Islet precursor cell (in vitro differentiated cells): ENCODE measurements around the gene ARID5B.
"Not testable (repeated sequence)": the region's sequence is repeated elsewhere in the genome, so short reads cannot be mapped to it uniquely, and the experiment has no call there.

Source experiments
- DNase-seq: peaks from one replicate; pipeline ENCODE4 v3.0.0-alpha.2; 2018

Gene ARID5B, protein sequence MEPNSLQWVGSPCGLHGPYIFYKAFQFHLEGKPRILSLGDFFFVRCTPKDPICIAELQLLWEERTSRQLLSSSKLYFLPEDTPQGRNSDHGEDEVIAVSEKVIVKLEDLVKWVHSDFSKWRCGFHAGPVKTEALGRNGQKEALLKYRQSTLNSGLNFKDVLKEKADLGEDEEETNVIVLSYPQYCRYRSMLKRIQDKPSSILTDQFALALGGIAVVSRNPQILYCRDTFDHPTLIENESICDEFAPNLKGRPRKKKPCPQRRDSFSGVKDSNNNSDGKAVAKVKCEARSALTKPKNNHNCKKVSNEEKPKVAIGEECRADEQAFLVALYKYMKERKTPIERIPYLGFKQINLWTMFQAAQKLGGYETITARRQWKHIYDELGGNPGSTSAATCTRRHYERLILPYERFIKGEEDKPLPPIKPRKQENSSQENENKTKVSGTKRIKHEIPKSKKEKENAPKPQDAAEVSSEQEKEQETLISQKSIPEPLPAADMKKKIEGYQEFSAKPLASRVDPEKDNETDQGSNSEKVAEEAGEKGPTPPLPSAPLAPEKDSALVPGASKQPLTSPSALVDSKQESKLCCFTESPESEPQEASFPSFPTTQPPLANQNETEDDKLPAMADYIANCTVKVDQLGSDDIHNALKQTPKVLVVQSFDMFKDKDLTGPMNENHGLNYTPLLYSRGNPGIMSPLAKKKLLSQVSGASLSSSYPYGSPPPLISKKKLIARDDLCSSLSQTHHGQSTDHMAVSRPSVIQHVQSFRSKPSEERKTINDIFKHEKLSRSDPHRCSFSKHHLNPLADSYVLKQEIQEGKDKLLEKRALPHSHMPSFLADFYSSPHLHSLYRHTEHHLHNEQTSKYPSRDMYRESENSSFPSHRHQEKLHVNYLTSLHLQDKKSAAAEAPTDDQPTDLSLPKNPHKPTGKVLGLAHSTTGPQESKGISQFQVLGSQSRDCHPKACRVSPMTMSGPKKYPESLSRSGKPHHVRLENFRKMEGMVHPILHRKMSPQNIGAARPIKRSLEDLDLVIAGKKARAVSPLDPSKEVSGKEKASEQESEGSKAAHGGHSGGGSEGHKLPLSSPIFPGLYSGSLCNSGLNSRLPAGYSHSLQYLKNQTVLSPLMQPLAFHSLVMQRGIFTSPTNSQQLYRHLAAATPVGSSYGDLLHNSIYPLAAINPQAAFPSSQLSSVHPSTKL

DNA sequence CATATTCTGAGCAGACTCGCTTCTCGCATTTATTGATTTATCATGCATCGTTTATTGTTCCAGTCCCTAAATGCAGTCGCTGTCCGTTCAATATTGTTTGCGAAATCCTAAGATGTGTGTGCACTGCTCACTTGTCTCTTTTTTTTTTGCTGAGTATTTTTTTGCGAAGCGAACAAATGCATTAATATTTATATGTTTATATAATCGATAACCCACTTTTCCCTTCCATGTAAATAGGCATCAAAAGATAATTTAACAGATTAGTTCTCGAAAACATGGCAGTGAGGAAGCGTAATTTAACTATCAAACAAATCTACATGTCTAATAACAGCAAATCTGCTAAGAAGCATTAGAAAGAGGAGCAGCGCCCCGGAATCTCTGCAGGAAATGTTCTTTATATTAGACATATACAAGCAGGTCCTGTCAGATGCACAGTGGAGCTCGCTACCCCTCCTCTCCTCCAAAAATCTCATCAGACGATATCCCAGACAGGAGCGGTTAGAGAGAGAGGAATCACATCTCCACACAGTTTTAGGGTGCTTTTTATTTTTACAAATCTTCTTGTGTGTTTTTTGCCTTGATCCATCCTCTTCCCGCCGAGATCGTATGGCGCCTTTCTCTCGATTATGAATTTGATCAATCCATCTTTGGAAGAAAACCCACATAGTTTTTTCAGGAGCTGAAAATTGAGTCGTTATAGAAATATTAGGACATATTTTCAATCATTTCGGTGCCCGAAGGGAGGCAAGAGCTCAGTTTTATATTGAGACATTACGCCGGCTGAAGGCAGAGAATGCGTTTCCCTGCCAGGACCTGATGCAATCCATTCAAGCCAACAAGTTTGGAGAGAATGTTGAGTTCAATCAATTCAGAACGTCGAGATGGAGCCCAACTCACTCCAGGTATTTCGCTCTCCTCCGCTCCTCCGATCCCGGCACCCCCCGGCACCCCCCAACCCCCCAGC lies at the start of gene ARID5B:
Gene ARID5B (plus strand): TSS at position 871 of the 964 bp plus-strand sequence. CDS start 11 bp downstream, at position 882.
- DNase-seq = no peak

DNA sequence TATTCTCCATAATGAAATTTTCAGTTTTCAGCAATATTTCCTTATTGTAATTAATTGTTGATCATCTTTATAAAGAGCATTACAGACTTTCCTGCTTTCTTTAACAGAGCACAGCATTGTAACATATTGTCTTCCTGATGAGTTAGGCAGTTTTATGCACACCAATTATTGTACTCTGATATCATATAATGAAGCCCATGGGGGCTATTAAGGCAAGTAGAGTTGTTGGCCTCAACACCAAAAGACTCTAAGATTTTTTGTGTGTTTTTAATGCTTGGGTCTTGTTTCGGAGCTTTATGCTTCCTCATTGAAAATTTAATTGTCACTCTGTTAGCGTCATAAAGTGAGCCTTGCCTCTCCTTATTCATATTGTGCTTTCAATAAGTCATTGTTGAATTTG lies 49.2 kb upstream of the ARID5B start:
- no peak for DNase-seq

DNA sequence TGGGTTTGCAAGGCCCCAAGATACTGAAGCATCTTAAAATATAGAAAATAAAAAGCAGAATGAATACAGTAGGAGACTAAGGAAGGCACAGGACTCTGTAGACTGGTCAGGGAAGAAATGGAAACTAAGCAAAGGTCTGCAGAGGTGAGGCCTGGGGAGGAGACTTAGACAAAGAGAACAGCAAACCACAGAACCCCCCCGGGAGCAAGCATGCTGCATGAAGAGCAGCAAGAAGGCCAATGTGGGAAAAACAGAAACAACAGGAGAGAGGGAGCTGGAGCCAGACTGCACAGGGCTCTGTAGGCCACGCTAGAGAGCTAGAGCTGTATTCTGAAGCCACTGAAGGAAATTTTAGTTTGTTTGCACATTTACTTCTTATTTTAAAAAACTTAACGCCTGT lies 45.7 kb upstream of the ARID5B start:
- DNase-seq = no peak

DNA sequence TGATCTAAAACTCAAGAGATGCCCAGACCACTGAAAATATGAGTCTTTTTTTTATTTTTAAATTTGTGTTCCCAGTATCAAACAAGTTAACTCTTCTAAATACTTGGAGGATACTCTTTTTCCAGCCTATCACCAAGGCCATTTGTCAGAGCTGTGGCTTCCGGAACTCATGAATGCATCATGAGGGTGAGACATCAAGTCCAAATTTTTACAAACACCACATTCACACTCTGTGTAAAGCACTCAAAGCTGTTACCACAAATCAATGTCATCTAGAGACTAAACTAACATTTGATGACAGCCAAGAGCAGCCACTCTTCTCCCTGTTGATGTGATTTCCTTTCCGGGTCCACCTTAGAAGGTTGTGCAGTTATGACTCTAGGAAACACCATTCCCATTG lies 43.8 kb upstream of the ARID5B start:
- no peak for DNase-seq

DNA sequence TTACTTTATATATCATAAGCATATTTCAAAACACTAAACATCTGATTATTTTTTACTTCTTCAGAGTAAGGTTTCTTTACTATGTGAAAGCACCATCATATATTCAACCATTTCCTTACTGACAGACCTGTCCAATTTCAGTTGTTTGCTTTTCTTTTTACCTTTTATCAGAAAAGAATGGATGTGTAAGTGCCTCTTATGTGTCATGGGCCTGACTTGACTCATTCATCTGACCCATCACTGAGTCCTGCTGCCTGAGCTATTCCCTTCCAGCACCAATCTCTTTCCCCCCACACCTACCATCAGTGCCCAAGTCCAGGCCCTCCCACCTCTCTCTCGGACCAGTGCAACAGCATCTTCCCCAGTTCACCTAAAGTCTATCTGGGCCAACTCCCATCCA lies 41.7 kb upstream of the ARID5B start:
- DNase-seq = no peak

DNA sequence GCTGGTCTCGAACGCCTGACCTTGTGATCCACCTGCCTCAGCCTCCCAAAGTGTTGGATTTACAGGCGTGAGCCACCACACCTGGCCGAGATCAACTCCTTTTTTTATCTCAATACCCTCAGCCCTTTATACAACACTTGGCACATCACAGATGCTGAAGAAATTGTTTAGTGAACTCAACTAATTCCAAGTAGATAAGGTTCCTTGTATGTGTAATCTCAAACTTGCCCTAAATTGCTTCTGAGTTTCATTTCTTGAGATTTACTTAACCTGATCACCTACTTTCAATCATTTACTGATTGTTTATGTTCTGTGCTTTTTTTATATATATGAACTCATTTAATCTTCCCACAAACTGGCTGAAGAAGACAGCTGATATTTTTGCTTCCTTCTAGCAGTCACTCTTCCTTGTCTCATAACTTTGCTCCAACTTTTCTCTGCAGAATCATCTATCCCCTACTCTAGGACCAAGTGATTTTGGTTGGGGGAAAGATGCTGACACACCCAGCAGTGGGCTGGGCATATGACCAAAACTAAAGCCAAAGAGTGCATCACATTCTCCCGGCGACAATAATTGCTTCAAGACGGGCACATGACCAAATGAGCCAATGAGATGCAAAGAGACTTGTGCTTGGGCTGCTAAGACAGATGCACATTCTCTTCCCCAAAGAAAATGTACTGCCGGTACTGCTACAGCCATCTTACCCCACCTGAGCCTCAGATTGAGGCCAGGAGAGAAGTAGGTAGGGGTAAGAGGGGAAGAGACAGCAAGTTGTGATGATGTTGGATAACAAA lies 40.3 kb upstream of the ARID5B start:
- DNase-seq = no peak

DNA sequence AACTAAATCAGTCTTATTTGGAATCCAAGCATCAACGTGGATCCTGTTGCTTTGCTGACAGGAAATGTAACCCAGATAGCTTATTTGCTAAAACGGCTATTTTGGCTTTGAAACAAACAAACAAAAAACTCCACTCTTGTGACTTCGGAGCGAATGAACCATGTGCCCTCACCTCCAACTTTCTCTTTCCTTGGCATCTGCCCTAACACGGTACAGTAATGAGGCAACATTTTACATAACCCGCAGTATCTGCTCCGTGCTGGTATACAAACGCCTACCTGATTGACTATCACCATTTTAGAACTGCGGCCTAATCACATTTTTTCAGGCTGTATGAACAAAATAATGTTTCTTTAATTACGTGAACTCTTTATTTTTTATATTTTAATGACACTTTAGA lies 37.5 kb upstream of the ARID5B start:
- DNase-seq = no peak

DNA sequence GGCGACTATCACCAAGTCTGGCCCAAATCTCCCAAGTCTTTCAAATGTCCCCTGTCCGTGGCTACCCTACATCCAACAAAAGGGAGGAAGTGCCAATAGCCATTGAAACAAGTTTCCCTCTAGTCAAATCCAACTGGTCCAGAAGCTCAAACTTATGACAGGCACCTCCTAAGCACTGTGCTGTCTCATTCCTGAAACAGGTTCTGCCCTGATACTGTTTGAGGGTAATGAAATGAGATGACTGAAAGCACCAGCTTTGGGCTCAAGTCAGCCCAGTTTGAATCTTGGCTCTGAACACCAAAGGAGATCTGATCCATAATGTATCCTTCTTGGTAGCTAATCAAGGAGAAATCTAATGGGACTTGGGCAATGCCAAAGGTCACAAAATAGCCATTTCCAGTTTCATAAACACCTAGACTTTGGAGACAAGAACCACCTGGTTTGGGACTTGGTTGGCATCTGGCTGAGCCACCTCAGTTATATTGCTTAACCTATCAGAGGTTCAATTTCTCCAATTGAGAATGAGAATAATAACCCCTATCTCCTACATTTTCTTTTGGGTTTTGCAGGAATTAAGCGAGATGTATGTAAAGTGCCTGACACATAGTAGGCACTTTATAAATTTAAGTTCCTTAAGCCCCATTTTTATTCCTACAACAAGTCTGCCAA lies 34.7 kb upstream of the ARID5B start:
- DNase-seq = no peak

DNA sequence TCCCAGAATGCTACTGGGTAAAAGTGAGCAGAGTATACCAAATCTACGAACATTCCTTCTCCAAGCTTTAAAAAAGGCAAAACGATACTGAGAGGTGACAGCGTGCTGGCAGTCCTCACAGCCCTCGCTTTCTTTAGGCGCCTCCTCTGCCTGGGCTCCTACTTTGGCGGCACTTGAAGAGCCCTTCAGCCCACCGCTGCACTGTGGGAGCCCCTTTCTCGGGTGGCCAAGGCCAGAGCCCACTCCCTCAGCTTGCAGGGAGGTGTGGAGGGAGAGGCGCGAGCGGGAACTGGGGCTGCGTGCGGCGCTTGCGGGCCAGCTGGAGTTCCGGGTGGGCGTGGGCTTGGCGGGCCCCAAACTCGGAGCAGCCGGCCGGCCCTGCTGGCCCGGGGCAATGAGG lies 34.1 kb upstream of the ARID5B start:
- not testable (repeated sequence) for DNase-seq

DNA sequence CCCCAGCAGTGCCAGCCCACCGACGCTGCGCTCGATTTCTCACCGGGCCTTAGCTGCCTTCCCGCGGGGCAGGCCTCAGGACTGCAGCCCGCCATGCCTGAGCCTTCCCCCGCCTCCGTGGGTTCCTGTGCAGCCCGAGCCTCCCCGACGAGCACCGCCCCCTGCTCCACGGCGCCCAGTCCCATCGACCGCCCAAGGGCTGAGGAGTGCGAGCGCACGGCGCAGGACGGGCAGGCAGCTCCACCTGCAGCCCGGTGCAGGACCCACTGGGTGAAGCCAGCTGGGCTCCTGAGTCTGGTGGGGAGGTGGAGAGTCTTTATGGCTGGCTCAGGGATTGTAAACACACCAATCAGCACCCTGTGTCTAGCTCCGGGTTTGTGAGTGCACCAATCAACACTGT lies 33.7 kb upstream of the ARID5B start:
- not testable (repeated sequence) for DNase-seq

DNA sequence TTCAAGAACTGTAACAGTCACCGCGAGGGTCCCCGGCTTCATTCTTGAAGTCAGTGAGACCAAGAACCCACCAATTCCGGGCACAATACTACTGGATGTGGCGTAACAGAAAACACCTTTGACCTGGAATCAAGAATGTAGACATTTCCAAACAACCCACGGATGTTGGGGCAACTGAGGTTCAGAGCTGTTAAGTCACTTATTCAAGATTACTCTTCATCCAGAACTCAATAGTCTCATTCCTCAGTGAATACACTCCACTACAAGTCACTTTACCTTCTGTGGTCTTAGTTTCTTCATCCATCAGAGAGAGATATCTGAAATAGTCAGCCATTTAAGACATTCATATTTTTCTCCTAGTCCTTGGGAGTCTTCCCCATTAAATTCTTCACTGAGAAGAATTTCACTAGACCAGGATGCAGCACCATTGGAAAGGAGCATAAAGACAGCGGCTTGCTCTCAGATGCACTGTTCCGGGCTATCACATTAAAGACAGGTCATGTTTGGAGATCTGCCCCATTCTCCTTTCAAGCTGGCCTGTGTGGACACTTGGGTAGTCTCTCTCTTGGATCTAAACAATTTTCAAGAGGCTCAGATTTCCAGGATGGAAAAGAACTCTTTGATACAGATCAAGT lies 32.3 kb upstream of the ARID5B start:
- DNase-seq = no peak

DNA sequence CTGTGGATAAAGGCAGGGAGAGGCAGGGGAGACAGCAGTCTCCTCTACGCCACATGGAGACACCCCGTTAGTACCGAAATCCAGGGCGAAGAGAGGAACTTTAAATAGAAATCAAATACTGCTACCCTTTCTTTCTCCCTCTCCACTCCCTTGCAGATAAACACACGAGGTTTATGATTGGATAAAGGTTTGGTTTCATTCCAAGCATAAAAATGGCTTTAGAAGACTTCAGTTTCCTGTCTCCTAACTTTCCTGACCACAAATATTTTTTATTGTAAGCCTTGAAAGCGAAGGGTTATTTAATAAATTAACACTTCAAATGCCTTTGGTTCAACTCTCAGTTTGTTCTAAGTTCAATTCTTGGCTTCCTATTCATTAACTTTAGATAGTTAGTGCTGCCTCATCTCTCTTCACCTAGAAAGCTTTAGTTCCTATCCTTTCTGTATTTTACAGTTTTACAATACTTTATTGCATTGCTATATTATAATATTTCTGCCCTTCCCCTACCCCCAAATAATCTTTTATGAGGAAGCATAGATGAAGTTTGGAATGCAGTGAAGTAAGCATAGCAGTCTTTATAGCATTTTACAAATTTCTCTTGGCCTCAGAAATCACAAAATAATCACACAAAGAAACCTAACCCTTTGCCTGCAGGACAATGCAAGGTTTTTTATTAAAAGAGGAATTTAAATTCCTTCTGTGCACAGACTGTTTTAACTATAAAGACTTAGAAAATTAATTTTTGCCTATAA lies 31.5 kb upstream of the ARID5B start:
- no peak for DNase-seq

DNA sequence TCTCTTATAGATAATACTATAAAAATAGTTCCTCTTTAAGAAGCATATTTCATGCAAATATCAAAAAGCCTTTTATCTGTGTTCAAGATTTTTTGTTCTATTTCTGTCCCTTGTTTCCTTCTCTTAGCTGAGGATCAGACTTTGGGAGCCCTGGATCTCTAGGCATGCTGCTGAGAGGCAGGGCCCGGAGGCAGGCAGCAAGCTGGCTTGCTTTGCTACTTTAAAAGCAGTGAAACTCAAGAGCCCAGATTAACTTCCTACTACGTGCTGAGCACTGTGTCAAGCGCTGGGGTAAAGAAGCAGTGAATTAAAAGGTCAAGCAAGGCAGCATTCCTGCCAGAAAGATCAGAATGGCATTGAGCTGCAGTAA lies 31.0 kb upstream of the ARID5B start:
- DNase-seq = no peak

DNA sequence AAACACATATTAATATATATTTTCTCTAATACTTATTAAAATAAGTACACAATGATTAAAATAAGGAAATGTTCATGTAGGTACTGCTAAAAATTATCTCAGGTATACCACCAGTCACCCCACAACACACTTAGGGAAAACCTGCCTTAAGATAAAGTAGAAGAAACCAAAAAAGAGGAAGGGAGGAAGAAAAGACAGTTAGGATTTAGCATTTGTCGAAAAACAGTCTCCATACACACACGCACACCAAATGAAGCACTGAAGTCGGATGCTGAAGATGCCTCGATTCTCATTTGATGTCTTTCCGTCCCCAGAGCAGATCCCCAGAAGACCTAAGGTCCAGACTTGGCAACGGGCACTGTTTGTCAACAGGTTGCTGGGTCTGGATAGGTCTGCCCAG lies 30.0 kb upstream of the ARID5B start:
- DNase-seq = no peak

DNA sequence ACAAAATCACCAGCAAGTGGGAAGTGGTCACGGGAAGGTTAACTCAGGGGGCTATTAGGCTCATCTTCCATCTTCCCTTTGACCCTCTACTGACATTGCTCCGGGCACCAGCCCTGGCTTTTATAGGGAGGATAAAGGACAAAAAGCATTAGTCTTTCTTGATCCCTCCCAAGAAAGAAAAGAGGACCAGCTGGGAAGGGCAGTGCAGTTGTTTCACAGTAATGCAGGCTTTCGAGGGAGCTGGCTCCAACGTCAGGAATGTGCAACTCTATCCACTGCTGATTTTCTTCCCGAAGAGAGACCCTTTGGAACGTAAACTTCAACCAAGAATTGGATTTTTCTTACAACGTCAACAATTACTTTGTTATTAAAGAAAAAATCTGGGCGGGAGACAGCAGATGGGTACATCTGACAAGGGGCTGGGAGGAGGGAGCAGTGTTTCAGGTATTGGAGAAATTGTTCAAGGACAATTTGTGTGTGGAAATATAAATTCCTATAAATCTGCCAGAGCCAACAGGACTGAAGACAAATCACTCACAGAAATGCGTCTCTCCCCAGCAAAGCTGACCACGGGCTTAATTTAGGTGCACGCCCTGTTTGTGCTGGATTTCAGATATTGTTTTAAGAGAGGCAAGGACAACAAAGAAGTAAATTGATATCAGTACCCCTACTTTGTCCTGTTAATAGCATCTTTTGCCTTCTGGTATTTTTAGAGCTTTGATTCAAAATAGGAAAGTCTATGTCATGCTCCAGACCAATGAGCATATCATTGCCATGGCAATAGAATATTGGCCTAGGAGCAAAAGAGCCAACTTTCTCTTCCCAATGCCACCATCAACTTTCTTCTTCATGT lies 23.4 kb upstream of the ARID5B start:
- no peak for DNase-seq

DNA sequence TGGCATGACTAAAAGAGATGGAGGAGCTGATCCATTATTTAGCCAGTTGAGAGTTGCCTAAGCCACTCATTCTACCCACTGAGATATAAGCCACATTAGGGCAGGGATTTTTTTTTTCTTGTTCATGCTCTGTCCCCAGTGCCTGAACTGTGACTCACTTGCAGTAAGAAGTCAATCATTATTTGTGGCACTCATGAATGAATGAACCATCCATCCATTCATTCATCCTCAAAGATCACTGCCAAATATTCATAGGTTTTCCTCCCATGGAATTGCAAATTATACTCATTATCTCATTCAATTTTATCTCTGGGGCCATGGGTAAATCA lies 22.8 kb upstream of the ARID5B start:
- no peak for DNase-seq

DNA sequence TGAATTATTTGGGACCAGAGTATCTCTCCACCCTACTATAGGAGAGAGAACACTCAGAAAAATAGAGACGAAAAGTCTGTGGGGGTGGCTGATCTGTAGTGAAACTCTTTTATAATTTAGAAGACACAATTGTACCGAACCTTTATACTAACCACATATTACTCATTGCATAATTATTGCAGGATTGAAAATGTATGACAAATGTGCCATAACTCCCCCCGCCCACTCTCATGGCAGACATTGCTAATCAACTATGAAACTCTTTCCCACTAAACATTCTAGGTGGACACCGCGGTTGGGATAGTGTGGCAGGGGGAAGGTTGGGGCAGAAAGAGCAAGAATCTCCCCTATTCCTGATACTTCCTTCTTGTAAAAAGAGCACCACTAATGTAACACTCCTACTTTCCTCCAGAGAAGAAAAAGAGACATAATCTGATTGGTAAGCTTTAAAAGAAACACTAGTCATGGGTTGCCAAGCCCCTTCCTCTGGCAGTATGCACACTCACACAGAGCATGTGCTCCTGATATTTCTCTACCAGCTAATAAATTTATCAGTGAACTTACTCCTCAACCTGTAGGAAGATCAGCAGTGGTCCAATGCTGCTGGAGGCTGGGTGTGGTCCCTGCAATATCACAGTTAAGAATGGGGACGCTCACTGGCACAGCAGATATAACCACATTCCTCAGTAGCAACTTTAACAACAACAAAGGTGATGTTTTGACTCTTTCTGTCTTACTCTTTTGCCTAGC lies 18.7 kb upstream of the ARID5B start:
- no peak for DNase-seq
